ENCODE measurements around the gene S100P.
"Not testable (repeated sequence)": the region's sequence is repeated elsewhere in the genome, so short reads cannot be mapped to it uniquely, and the experiment has no call there.

S100P gene

GRCh38 chr4:6693231-6694176 lies at the start of gene S100P:
TSS of gene S100P (plus strand) at chr4:6693878. CDS start at chr4:6693933, 55 bp downstream.
- no peak for DNase-seq

- DNase-seq: no peak
Observed at GRCh38 chr4:6644792-6645530, 48.7 kb upstream of the S100P start.

- DNase-seq: no peak
Observed at GRCh38 chr4:6647169-6647568, 46.5 kb upstream of the S100P start.

GRCh38 chr4:6647582-6648230 lies 46.0 kb upstream of the S100P start:
- DNase-seq: no peak

- no peak for DNase-seq
Observed at GRCh38 chr4:6649216-6649615, 44.5 kb upstream of the S100P start.

GRCh38 chr4:6654211-6654610 lies 39.5 kb upstream of the S100P start:
- DNase-seq: not testable (repeated sequence)

- DNase-seq: not testable (repeated sequence)
Observed at GRCh38 chr4:6655291-6655690, 38.4 kb upstream of the S100P start.

GRCh38 chr4:6655924-6656323 lies 37.8 kb upstream of the S100P start:
- DNase-seq: no peak

GRCh38 chr4:6657242-6658208 lies 36.2 kb upstream of the S100P start:
- no peak for DNase-seq

- DNase-seq: no peak
Observed at GRCh38 chr4:6658209-6658595, 35.5 kb upstream of the S100P start.

- DNase-seq: no peak
Observed at GRCh38 chr4:6658597-6659075, 35.0 kb upstream of the S100P start.

GRCh38 chr4:6659897-6660296 lies 33.8 kb upstream of the S100P start:
- DNase-seq: no peak

GRCh38 chr4:6660430-6660829 lies 33.2 kb upstream of the S100P start:
- DNase-seq: no peak

GRCh38 chr4:6662591-6662990 lies 31.1 kb upstream of the S100P start:
- DNase-seq: no peak

GRCh38 chr4:6663596-6664393 lies 29.9 kb upstream of the S100P start:
- DNase-seq: no peak

- no peak for DNase-seq
Observed at GRCh38 chr4:6665320-6665654, 28.4 kb upstream of the S100P start.

GRCh38 chr4:6668391-6668790 lies 25.3 kb upstream of the S100P start:
- no peak for DNase-seq

GRCh38 chr4:6671648-6672047 lies 22.0 kb upstream of the S100P start:
- no peak for DNase-seq

- no peak for DNase-seq
Observed at GRCh38 chr4:6672131-6672530, 21.5 kb upstream of the S100P start.

GRCh38 chr4:6672541-6673190 lies 21.0 kb upstream of the S100P start:
- not testable (repeated sequence) for DNase-seq

- DNase-seq: not testable (repeated sequence)
Observed at GRCh38 chr4:6673191-6673659, 20.5 kb upstream of the S100P start.
